Right kidney (tissue), 1 donor: ENCODE results near the gene CLECL1.
"Not testable (repeated sequence)": the region's sequence is repeated elsewhere in the genome, so short reads cannot be mapped to it uniquely, and the experiment has no call there.

ENCODE experiments used
- DNase-seq: peaks from one replicate; pipeline ENCODE4 v3.0.0-alpha.2; 2016

The CLECL1 gene

DNA sequence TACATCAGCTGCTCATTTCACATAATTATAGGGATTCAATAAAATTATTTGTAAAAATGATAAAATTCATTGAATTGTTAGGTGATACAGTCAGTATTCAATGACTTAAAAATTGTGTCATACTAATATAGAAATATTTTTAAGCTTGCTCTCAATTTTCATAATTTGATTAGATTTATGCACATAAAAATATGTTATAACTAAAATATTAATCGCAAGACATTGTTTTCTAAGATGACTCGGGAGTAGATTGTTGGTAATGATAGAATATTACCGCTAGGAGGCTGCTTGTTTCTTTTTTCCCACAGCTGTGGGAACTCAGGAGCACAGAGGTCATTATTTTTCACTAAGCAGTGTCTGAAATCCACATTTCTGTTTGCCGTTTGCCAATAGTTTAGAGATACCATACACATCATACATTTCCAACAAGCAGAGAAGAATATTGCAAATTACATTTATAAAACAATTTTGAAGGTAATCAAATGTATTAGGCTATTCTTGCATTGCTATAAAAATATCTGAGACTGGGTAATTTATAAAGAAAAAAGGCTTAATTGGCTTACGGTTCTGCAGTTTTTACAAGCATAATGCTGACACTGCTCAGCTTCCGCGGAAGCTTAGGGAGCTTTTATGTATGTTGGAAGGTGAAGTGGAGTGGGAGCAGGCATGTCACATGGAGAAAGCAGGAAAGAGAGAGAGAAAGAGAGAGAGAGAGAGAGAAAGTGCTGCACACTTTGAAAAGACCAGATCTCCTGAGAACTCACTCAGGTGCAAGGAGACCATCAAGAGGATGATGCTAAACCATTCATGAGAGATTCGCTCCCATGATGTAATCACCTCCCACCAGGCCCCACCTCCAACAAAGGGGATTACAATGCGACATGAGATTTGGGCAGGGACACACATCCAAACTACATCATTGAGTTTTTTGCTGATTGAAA, 18.6 kb upstream of the CLECL1 start:
- DNase-seq = no peak

DNA sequence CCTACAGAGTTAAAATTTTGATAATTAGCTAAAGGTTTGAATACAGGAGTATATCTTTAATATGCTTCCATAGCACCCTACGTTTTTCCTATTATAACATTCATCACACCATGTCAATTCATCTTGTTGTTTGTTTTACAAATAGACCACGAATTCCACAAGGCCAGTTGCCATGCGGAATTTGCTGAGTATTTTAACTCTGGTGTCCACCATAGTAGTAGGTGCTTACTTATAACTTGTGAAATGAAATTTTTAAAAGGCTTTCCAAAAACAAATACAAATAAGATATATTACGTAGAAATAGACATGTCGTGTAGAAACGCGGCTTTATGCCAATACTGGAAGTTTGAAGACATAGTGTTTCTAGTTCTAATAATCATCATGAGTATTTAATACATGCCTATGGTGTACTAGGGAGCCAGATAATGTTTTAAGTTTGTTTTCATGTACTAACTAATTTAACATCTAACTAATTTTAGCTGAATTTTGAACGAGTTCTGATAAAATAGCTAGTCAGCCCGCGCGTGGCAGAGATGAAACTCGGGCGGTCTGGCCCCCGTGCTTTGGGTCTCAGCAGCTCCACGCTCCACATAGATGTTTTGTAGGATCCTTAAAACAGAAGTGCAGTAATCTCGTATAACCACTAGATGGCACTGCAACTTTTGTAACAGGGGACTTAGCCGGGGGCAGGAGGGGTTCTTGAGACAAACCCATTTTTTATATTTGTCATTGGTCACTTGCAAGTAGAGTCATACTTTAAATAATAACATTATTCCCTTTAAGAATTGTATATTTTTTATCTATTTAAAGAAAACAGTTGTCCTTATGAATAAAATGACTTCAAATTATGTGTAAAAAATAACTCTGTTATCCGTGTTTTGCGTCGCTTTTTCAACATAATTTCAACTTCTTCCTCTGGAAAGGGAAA, 17.6 kb upstream of the CLECL1 start:
- DNase-seq = peak; percentile 58

DNA sequence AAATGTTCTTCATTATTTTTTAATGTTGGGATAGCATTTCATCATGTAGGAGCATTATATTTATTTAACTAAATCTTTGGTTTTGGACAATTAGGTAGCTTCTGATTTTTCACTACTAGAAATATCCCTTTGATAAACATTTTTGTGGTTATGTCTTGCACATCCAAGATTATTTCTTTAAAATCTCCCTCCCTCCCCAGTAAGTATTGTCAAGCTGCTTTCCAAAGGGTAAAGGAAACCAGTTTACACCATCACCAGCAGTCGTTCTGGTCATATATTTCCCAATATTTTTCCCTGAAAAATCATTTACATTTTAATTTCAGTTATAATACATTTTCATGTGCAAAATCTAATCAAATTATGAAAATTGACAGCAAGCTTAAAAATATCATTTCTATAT, 16.7 kb upstream of the CLECL1 start:
- DNase-seq = no peak

DNA sequence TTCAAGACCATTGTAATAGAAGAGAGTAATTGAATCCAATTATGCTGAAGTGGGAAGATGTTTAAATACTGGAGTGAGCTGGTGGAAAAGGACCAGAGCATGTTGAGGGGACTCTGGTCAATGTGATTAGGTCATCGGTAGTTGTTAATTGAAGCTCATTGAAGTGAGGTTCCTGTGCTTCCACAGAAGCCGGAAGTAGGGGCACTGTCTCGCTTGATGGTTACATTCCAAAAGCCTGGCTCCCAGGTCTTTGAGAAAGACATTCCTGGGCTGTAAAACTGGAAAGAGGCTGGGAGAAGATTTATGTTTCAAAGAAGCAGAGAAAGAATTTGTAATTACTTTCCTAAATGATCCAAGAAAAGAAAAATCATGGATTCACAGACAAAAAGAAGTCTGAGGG, 12.3 kb upstream of the CLECL1 start:
- no peak for DNase-seq

DNA sequence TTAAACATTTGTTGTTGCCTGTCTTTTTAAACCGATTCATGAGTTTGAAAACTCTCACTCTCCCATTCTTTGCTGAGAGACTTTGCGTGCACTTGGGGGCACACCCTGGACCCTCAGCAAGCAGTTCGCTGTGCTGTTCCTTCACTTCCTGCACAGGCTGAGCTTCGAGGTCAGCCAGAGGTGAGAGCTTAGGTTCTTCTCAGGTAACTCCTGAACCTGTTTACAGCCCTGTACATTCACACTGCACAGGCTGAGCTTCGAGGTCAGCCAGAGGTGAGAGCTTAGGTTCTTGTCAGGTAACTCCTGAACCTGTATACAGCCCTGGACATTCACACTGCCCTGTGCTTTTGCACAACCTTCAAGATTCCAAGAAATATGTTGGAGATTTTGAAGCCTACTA, 9.8 kb upstream of the CLECL1 start:
- no peak for DNase-seq

DNA sequence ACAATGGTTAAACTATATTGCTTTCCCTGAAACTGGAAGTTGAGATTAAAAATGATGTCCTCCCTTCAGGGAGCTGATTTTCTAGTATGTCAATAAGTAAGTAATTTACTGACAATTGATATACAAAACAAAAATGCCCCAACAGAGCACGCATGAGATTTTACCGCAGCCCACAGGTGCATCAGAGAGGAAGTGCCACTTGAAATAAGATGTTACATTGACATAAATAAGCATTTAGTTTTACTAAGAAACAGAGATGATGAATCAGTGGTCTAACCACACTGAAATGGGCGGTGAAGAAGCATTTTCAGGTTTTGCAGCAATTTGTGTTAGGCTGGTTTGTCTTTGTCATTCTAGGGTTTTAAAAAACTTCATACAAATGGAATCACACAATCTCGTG, 8.8 kb upstream of the CLECL1 start:
- no peak for DNase-seq

DNA sequence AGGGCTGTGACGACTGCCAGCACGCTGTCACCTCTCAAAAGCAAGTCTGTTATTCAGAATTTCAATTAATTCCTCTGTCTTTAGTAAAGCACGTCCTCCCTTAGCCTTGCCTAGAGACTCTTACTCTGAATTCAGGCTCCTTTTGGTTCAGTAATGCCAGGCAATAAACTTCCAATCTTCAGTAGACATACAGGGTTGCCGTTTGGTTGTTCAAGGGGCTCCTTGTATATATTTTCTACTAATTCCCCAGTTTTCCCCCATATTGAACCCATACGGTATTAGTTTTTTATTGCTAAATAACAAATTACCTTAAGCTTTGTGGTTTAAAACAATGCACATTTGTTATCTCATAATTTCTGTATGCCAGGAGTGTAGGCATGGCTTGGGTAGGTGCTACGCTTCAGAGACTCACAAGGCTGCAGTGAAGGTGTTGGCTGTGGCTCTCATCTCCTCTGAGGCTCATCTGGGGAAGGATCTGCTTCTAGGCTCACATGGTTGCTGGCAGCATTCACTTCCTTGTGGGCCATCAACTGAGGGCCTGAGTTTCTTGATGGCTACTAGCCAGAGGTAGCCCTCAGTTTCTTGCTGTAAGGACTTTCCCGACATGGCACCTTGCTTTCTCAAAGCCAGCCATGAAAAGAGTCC, 7.3 kb upstream of the CLECL1 start:
- DNase-seq = no peak

DNA sequence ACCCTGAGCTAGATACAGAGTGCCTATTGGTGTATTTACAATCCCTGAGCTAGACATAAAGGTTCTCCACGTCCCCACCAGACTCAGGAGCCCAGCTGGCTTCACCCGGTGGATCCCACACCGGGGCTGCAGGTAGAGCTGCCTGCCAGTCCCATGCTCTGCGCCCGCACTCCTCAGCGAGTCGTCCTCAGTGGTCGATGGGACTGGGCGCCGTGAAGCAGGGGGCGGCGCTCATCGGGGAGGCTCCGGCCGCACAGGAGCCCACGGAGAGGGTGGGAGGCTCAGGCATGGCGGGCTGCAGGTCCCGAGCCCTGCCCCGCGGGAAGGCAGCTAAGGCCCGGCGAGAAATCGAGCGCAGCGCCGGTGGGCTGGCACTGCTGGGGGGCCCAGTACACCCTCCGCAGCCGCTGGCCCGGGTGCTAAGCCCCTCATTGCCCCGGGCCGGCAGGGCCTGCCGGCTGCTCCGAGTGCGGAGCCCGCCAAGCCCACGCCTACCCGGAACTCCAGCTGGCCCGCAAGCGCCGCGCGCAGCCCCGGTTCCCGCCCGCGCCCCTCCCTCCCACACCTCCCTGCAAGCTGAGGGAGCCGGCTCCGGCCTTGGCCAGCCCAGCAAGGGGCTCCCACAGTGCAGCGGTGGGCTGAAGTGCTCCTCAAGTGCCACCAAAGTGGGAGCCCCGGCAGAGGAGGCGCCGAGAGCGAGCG, 6.7 kb upstream of the CLECL1 start:
- not testable (repeated sequence) for DNase-seq

DNA sequence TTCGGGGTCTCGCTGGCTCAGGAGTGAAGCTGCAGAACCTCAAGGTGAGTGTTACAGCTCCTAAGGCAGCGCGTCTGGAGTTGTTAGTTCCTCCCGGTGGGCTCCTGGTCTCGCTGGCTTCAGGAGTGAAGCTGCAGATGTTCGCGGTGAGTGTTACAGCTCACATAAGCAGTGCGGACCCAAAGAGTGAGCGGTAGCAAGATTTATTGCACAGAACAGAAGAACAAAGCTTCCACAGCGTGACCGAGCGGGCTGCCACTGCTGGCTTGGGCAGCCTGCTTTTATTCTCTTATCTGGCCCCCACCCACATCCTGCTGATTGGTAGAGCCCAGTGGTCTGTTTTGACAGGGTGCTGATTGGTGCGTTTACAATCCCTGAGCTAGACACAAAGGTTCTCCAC, 6.0 kb upstream of the CLECL1 start:
- not testable (repeated sequence) for DNase-seq

DNA sequence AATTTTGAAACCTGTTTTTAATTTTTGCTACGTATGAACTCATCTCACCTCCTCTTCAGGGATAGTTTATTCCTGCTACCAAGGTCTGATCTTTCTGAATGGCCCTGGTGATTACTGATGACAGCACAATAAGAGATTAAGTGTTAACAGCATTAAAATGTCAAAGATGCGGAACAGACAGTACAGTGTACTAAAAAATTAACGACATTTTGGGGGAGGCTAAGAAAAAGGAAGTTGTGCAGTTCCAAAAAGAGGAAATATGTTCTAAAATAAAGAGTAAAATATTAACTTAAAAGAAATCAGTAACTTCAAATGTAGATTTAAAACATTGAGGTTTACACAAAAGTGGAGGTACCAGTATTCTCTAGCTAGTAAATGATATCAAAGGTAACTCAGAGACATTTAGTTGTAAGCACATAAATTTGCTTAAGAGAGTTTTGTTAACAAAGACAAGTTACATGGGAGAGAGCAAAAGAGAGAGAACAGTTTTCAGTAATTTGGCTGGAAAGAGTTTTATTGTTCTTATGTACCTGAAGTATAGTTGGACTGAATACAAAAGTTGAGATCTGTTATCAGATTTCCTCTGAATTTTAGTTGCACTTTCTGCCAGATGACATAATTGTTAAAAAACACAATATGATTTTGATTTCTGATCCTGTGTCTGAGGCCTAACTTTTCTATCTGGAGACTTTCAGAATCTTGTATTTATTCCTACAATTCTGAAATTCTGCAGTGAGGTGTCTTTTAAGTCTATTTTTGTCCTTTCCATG, 4.2 kb upstream of the CLECL1 start:
- no peak for DNase-seq

DNA sequence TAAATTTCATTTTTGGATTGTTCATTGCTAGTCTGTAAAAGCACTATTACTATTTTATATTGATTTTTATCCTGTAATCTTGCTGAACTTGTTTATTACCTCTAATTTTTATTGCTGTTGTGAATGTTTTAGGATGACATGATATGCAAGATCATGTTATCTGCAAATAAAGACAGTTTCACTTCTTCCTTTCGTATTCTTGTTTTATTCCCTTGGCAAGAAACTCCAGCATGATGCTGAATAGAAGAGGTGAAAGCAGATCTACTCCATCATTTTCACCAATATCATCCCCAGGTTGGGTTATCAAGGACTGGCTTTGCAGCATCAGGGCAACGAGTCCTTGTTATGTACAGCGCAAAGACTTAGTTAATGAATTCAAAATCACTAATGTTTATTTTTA, 2.7 kb upstream of the CLECL1 start:
- no peak for DNase-seq

DNA sequence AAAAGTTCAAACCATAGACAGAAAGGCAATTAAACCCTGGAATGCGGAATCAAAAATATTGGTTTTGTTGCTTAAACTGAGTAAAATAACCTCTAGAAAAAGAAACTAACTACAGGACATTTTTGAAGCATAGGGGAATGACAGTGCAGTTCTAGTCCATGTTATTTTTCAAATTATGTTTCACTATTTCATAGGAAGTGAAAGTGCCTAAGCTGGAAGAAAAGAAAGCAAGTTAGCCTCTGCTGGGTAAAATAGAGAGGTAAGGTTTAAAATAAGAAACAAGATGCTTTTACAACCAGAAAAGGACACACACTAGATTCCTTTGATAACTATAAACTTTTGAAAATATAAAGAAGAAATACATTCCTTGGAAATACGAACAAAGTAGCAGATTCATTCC, 1.1 kb downstream of the CLECL1 start:
- DNase-seq = no peak

DNA sequence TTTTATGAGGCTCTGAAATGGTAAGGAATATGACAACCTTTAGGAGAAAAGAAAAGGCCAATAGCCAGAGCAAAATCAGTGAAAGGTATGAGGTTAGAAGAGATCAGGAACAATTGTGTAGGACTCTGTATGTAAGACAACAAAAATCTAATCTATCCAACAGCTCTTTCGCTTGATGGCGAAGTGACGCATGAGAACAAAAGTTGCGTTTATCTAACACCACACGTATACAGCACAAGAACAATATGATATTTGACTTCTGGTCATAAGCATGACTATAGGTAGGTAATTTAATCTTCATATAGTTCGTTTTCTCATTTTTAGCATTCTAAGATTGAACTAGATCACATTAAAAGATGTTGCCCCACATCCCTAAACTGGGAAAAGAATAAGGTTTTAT, 1.5 kb downstream of the CLECL1 start:
- DNase-seq = no peak

DNA sequence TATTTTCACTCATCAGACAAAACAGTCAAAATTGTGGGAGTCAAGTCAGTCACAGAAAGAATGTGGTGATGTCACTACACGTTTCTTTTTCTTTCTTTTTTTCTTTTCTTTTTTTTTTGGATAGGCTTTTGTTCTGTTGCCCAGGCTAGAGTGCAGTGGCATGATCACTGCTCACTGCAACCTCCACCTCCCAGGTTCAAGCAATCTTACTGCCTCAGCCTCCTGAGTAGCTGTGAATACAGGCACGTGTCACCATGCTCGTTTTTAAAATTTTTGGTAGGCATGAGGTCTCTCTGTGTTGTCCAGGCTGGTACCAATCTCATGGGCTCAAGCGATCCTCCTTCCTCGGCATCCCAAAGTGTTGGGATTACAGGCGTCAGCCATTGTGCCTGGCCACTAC, 2.3 kb downstream of the CLECL1 start:
- DNase-seq = no peak

DNA sequence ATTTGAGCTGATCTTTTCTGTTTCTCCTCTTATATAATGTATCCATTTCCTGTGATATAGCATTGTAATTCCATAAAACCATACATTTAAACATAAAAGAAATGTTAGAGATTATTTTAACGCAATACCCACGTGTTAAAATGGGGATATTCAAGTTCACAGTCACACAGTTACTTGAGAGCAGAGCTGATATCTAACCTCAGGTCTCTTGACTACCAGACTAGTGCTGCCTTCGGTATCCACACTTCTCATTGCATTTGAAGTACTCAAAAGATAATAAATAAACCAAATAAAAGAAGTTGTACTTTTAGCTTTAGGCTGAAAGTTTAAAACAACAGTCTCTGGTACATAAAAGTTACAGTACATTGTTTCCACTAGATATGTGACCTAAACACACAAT, 2.9 kb downstream of the CLECL1 start:
- no peak for DNase-seq

DNA sequence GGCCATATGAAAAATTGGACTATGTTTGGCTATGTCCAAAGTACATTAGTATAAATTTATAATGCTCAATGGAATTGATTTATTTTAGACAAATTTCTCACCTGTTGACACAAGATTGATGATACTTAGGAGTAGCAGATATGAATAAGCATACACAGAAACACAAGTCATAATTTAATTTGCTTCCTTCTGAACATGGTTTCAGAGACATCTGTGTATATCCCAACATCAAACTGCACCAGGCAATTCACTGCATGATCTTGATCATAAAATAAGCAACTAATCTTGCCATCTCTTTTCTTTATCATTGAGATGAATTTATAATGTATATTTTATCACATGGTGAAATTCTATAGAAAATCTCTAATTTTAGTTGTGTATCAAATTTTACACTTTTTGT, 3.8 kb downstream of the CLECL1 start:
- no peak for DNase-seq

DNA sequence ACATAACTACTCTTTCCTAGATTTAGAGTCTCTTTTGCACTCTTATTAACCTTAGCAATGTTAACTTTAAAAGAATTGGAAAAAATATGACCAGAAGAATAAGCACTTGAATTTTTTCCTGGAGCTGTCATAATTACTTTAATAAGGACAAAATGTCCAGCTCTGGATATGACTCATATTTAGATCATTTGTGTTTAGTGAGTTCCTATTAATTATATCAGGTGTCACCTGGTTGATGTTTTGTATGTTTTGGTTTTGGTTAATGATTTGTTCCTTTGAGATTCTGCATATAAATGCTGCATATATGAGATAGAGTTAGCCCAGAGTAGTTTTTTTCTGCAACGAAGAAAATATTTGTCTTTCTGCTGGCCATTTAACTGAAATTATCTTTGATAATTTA, 5.1 kb downstream of the CLECL1 start:
- no peak for DNase-seq

DNA sequence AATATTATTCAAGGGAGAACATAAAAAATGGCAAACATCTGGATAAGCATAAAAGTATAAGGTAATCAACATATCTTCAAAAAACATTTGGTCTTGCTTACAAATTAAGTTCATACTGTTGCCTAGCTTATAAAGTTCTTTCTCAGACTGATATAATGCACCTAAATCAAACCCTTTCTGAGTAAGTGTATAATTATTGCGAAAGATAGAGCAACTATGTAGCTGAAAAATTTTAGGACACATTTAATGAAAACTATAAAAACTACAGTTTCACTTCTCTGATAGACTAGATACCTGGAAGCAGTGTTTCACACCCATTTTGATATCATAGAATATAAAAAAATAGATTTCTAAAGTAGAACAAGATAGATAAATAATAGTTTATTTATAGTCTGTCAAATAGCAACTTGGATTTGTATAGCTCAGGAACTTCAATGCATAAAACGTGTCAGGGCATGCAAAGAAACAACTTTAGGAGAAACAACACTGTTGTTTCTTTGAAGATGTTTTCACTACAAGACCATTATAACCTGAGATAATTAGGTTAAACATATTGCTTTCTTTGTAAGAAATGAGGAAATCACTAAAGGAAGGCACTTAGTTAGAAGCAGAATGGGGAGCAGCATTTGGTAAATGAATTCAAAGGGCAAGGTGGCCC, 7.6 kb downstream of the CLECL1 start:
- no peak for DNase-seq

DNA sequence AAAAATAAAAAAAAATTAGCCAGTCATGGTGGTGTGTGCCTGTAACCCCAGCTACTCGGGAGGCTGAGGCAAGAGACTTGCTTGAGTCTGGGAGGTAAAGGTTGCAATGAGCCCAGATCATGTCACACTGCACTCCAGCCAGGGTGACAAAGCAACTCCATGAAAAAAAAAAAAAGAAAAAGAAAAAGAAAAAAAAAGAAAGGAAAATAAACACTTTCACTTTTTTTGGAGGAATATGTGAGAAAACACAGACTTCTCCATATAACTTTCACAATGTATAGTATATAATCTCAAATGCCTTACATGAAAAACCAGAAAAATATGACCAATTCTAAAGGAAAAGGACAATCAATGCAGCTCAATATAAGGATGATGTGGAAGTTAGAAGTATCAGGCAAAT, 8.9 kb downstream of the CLECL1 start:
- no peak for DNase-seq

DNA sequence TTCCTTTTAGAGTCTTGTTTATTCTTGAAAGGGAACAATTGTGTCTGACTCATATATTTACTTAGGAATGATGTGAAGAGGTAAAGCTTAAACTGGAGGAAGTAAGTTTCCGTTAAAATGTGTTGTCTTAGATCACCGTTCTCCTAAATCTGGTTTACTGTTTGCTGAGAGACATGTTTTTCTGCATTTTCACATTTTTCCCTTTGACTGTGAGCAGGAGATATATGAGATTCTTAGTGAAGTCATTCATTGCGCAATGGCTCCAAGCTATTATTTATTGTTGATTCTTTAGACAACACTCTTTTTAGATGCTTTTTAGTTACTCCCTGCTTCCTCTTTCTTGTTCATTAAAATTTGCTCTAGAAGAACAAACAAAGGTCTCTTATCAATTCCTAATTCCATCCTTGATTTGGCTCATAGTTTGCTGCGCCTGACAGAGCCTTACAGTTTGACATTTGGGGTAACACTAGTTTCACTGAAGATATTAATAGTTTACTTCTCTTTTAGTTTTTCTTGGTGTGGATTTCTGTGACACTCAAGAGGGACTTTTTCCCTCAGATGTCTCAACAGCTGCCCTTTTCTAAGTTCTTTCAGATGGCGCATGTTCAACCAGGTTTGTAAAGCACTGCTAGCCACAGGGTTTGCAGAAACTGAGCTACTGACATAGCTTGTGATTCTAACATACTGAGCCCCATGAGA, 11.4 kb downstream of the CLECL1 start:
- no peak for DNase-seq
